SIG-M5 (cell line): ENCODE data around the gene C10orf90.

ENCODE experiments used
- DNase-seq: peaks from one replicate; lab custom pipeline; 2025; lab: John Stamatoyannopoulos, UW

C10orf90 gene

GRCh38 chr10:126423732-126424491 lies 246.6 kb downstream of the C10orf90 start:
- DNase-seq = no peak

GRCh38 chr10:126422567-126422966 lies 247.9 kb downstream of the C10orf90 start:
- DNase-seq = no peak

DNA sequence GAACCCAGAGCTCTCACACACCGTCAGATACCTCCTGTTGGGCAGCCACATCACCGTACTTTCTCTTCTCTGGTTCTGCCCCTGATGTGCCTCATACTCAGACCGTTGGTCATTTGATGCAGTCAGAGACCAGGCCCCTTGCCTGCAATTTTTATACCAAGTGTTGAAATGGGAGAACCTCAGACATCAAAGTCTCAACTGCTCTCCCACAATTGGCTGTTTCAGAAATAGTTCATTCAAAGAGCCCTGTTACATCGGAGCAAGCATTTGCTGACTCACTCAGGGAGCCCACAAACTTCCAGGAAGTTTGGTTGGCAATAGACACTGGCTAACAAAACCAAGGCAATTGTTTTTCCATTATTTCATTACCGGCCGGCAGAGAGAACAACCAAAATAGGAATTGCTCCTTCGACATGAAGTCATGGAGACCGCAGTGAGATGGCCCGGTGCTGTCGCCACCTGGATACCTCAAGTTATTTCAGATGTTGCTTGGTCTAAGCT lies 248.7 kb downstream of the C10orf90 start:
- no peak for DNase-seq

DNA sequence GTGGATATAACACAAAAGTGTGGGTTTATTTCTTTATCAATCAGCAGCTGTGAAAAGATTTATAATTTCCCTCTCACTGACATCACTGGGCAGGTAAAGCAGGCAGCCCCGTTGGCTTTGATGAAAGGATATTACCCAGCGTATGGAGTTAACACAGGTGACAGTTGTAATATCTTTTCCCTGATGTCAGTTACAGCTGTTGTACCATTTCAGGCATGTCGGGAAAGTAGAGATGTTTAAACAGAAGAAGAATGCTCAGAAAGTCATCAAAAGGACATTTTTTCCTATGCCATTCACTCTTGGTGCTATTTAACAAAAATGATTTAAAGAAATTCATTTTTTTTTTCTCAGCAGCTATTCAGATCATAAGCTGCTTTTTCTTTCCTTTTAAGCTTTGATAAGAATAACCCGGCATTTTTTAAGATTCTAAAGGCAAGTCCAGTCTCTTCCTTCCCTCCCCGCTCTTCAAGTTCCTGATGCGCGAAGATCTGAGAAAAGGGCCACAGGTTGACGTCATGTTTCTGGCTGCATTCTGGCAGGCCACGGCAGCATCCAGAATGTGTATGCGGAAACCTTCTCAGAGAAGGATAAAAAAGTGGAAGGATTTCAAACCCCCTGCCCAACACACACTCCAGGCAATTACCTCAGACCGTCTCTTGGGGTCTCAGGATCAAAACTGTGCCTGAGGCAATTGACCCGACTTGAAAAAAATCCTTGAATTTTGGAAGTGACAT lies 249.8 kb downstream of the C10orf90 start:
- DNase-seq = no peak

GRCh38 chr10:126417220-126417825 lies 253.2 kb downstream of the C10orf90 start:
- DNase-seq = no peak

DNA sequence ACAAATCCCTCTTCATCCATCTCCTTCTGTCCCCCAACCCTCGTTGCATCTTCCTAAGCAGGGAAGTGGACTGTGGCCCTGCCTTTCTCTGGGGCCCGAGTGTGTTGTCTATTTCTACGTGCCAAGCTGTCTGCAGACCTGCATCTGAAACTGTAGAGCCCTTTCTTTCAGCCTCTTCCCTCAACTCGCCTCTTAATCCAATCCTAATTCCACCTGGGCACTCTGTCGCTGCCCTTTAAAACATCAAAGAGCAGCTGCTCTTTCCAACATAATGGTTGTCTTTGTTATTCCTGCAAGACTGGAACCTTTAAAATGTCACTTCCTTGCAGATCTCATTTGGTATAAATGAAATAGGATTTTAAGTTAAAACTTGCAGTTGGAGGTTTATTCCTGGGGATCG lies 260.7 kb downstream of the C10orf90 start:
- no peak for DNase-seq

GRCh38 chr10:126408953-126409641 lies 261.4 kb downstream of the C10orf90 start:
- no peak for DNase-seq

GRCh38 chr10:126407831-126408230 lies 262.7 kb downstream of the C10orf90 start:
- DNase-seq = no peak

- DNase-seq = no peak
Measured at GRCh38 chr10:126405239-126405775, 265.2 kb downstream of the C10orf90 start.

DNA sequence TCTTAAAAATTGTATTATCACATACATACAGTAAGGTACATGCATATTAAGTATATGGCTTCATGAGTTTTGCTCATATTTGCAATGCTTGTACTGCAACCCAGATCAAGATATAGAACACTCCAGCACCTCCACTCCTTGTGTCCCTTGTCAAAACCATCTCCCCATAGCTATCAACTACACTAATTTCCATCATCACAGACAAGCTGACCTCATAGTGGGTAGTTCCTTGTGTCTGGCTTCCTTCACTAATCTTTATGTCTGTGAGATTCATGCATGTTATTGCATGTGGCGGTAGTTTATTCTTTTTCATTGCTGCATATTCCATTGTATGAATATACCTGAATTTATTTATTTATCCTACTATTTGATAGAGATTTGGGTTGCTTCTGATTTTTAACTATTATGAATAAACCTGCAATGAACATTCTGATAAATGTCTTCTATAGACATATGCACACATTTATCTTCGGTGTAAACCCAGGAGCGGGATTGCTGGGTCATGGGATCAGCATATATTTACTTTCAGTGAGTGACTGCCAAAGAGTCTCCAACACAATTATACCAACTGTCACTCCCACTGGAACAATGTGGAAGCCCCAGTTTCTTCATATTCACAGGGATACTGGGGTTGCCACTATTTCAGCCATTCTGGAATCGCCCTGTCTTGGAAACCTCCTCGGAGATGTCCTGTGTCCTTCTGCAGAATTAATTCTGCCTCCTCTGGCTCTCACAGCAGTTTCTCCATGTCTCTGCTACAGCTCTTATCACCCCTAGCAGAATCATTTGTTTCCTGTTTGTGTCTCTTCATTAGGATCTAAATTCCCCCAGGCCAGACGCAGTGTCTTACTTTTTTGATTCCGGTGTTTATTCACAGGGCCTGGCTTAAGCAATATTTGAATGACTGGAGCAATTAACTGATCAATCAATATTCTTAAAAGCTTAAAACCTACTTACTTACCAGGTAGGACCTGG lies 267.5 kb downstream of the C10orf90 start:
- DNase-seq = no peak

DNA sequence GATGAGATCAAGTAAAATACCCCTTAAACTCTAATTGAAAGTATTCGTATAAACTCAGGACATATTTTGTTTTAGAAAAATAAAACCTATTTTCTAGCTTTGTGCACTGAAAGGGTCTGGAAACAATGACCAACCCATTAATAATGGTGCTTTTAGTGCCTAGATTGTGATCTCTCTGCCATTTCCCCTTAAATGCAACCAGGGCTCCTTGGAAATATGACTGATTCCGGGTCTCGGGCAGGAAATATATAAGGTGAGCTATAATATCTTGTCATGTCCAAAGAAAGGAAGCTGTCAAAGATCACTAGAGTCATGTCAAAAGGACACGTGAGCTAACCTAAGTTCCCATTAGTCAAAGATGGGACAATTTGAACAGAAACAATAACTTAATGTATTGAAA lies 269.9 kb downstream of the C10orf90 start:
- no peak for DNase-seq

DNA sequence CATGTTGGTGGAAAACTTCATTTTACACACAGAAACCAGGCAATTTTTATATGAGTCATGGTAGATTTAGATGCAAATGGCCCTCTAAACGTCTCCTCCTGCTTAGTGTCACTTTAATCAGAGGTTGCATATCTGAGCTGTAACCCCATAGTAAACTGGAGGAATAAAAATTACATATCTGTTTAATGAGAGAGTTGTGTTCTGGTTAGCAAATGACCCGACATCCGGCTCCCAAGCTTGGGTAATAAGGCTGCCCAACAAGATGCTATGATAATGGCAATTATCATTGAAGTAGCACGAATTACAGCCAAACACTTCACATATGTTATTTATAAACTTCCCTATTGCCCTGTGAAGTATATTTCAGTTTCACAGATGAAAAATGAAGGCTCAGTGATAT lies 271.6 kb downstream of the C10orf90 start:
- DNase-seq = no peak

DNA sequence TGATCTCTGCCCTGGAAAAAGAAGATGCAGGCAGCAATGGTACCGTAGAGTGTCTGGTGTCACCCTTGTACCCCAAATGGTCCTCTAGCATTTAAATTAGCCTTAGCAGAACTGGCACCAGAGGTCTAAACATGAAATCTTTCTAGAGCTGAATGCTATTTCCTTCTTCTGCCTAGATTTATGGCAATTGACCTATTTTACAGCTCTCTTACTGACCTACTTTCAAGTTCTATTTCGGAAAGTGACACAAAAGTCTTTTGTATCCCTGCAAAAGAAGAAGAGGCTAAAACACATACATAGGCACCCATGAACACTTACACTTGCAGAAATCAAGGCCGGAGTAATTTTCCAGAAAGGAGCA lies 272.1 kb downstream of the C10orf90 start:
- no peak for DNase-seq

- no peak for DNase-seq
Measured at GRCh38 chr10:126397640-126398382, 272.7 kb downstream of the C10orf90 start.

DNA sequence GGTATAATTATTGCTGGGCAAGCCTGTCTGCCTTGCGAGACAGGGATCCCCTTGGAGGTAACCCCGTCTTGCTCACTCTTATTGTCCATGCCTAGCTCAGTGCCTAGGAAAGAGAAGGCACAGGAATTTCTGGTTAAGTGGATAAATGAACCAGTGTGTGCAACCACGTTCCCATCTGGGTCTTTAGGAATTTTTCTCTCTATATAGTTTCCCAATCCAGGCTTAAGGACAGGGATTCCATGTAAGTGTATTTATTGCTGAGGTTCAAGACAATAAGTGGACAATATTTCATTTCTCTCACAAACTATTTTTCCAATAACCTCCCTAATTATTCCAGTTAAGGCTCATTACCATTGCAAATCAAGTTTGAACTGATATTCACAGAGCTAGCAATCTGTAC lies 273.3 kb downstream of the C10orf90 start:
- no peak for DNase-seq

GRCh38 chr10:126394948-126395347 lies 275.5 kb downstream of the C10orf90 start:
- no peak for DNase-seq

DNA sequence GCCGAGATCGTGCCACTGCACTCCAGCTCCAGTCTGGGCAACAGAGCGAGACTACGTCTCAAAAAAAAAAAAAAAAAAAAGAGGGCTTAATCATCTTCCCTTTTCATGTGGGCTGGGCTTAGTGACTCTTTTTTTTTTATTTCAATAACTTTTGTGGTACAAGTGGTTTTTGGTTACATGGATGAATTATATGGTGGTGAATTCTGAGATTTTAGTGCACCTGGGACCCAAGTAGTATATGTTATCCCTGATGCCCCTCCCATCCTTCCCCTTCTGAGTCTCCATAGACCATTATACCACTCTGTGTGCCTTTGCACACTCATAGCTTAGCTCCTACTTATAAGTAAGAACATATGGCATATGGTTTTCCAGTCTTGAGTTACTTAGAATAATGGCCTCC lies 277.4 kb downstream of the C10orf90 start:
- no peak for DNase-seq

DNA sequence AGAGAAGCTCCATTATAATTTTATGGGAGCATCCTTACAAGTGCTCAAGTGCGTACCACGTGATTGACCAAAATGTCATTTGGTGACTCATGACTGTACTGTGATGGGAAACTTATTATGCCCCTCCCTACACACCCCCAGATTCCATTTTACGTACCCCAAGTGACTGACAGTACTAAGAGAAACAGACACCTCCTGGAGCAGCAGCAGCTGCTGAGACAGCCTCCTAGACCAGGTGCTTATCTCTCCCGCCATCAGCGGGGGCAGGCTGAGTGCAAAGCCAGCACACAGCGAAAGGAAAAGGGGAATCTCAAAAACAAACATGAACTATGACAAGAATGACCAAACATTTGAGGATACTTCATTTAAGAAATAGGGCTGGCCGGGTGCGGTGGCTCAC lies 278.0 kb downstream of the C10orf90 start:
- no peak for DNase-seq

DNA sequence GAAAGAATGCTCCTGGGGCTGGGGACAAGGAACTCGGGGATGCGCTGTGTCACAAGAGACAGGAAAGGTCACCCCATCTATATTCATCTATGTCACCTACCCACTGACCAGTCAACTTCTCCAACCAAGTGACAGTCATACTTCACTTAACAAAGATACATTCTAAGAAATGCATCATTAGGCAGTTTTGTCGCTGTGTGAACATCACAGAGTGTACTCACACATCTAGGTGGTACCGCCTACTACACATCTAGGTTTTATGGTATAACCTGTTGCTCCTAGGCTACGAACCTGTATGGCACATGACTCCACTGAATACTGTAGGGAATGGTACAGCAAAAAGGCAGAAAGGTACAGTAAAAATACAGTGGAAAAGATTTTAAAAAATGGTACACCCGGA lies 278.4 kb downstream of the C10orf90 start:
- DNase-seq = no peak

DNA sequence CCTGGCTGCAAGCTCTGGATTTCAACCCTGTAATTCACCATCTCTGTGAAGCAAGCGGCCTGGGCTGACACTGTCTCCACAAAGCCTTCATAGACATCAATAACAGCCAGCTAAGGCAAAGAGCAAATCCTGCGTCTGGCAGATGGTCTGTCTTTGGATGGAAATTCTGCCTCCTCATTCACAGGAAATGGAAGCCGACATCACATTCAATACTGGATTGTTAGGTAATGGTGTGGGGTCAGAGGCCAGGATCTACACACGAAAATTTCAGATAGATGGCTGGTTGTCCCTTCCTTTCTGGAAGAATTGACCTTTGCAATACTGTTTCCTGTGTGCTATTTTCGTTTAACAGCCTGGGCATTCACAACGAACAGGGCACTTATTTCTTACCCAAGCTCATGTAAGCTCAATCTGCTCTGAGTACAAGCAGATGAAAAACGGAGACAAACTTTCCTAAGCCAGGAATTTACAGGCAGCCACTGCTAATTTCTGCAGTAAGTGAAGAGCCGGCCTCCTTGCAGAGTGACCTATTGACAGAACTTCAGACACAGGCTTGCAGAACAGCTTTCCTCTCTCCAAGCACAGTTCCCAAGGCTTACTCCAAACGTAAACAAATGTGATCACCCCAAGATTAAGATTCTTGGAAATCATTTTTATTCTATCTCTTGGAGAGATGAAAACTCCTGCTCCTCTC lies 279.2 kb downstream of the C10orf90 start:
- DNase-seq = no peak
